SK-N-SH treated with all-trans-retinoic acid at 6 μM for 48 hours (cell line): ENCODE results near the gene OXTR.

Experiments used
- ATAC-seq: fragments of 200-7000 bp; cut with Tn5 transposase; 3 replicates; pipeline ENCODE4 v1.9.1; 2020; ENCODE audit warnings: mild to moderate bottlenecking, moderate library complexity
- ARNTL ChIP-seq: fragments of 450-650 bp; formaldehyde crosslinking; IDR thresholded peaks from 2 replicates; pipeline ENCODE4 v1.5.0; 2020; ENCODE audit warnings: low read depth, mild to moderate bottlenecking, moderate library complexity, borderline replicate concordance
- BACH2 ChIP-seq: fragments of 250-450 bp; sonication (Bioruptor Pico); IDR thresholded peaks from 2 replicates; pipeline ENCODE4 v1.9.0; 2021; ENCODE audit warnings: mild to moderate bottlenecking, borderline replicate concordance
- CSDC2 ChIP-seq: fragments of 250-450 bp; sonication (Bioruptor Pico); IDR thresholded peaks from 2 replicates; pipeline ENCODE4 v1.5.0; 2020; ENCODE audit warnings: mild to moderate bottlenecking, moderate library complexity
- ESRRG ChIP-seq: fragments of 250-450 bp; sonication (Bioruptor Pico); IDR thresholded peaks from 2 replicates; pipeline ENCODE4 v1.6.1; 2021; ENCODE audit warnings: mild to moderate bottlenecking
- GLIS3 ChIP-seq: fragments of 250-450 bp; sonication (Bioruptor Pico); IDR thresholded peaks from 2 replicates; pipeline ENCODE4 v1.5.0; 2020; ENCODE audit warnings: mild to moderate bottlenecking, moderate library complexity
- ISL1 ChIP-seq: fragments of 250-450 bp; sonication (Bioruptor Pico); IDR thresholded peaks from 2 replicates; pipeline ENCODE4 v2.1.2; 2022; ENCODE audit warnings: mild to moderate bottlenecking, moderate library complexity
- OSR1 ChIP-seq: fragments of 250-450 bp; sonication (Bioruptor Pico); IDR thresholded peaks from 2 replicates; pipeline ENCODE4 v1.8.0; 2022; ENCODE audit warnings: moderate library complexity, mild to moderate bottlenecking, inconsistent platforms
- PATZ1 ChIP-seq: fragments of 250-450 bp; sonication (Bioruptor Pico); IDR thresholded peaks from 2 replicates; pipeline ENCODE4 v1.8.0; 2020; ENCODE audit warnings: mild to moderate bottlenecking, moderate library complexity, borderline replicate concordance
- RARB ChIP-seq: fragments of 250-450 bp; sonication (Bioruptor Pico); IDR thresholded peaks from 2 replicates; pipeline ENCODE4 v1.8.0; 2021; ENCODE audit warnings: mild to moderate bottlenecking, moderate library complexity
- SNAI2 ChIP-seq: fragments of 250-450 bp; sonication (Bioruptor Pico); IDR thresholded peaks from 2 replicates; pipeline ENCODE4 v1.5.0; 2020; ENCODE audit warnings: mild to moderate bottlenecking, moderate library complexity
- TCF4 ChIP-seq: fragments of 250-450 bp; sonication (Bioruptor Pico); IDR thresholded peaks from 2 replicates; pipeline ENCODE4 v1.8.0; 2021; ENCODE audit warnings: mild to moderate bottlenecking, moderate library complexity, borderline replicate concordance
- TOX ChIP-seq: fragments of 250-450 bp; sonication (Bioruptor Pico); IDR thresholded peaks from 2 replicates; pipeline ENCODE4 v1.8.0; 2021; ENCODE audit warnings: mild to moderate bottlenecking, moderate library complexity, borderline replicate concordance
- TSHZ2 ChIP-seq: fragments of 250-450 bp; sonication (Bioruptor Pico); IDR thresholded peaks from 2 replicates; pipeline ENCODE4 v1.5.0; 2020; ENCODE audit warnings: mild to moderate bottlenecking, moderate library complexity
- ZC3H10 ChIP-seq: fragments of 250-450 bp; sonication (Bioruptor Pico); IDR thresholded peaks from 2 replicates; pipeline ENCODE4 v1.5.1; 2021; ENCODE audit warnings: mild to moderate bottlenecking, moderate library complexity
- ZFP3 ChIP-seq: fragments of 250-450 bp; sonication (Bioruptor Pico); IDR thresholded peaks from 2 replicates; pipeline ENCODE4 v1.5.0; 2020; ENCODE audit warnings: mild to moderate bottlenecking, moderate library complexity
- ZFP30 ChIP-seq: fragments of 450-650 bp; formaldehyde crosslinking; IDR thresholded peaks from 2 replicates; pipeline ENCODE4 v1.5.0; 2022; ENCODE audit warnings: mild to moderate bottlenecking, moderate library complexity
- ZNF565 ChIP-seq: fragments of 450-650 bp; formaldehyde crosslinking; conservative IDR thresholded peaks from 2 replicates; pipeline ENCODE4 v1.5.0; 2020; ENCODE audit warnings: low read depth, mild to moderate bottlenecking, moderate library complexity
- ZNF8 ChIP-seq: fragments of 450-650 bp; formaldehyde crosslinking; IDR thresholded peaks from 2 replicates; pipeline ENCODE4 v1.5.0; 2020; ENCODE audit warnings: mild to moderate bottlenecking, moderate library complexity
- TF ChIP-seq, protein P1 (sequence below): fragments of 250-450 bp; sonication (Bioruptor Pico); IDR thresholded peaks from 2 replicates; pipeline ENCODE4 v1.8.0; 2021; ENCODE audit warnings: low read depth, mild to moderate bottlenecking, moderate library complexity, borderline replicate concordance
- TF ChIP-seq, protein P2 (sequence below): fragments of 250-450 bp; sonication (Bioruptor Pico); IDR thresholded peaks from 2 replicates; pipeline ENCODE4 v1.5.1; 2021; ENCODE audit warnings: mild to moderate bottlenecking, moderate library complexity

The OXTR gene

DNA sequence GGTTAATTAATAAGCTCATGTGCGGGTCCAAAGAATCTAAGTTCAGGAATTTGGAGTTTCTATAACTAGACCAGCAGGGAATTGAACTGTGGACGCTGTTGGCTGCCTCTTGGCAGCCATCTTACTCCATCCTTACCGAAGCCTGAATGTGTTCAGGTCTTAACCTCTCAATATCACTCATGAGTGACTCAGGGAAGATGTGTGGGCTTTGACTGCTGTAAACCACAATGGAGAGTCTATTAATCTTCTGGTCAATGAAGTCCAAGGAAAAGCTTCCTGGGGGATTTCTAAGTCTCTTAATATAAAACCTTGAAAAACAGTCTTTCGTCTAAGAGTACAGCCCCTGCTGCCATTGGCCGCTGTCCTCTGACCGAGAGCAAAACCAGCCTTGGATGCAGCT is 46.7 kb upstream of the OXTR start:
- TF ChIP-seq CSDC2 (no peak), GLIS3 (no peak), ZNF8 (CRISPR knock-in tag) (no peak), BACH2 (CRISPR knock-in tag) (no peak), ZFP30 (CRISPR knock-in tag) (no peak), TSHZ2 (CRISPR knock-in tag) (no peak), RARB (CRISPR knock-in tag) (no peak)
- ATAC-seq: no peak

GRCh38 chr3:8813411-8813810 is 44.0 kb upstream of the OXTR start:
- no peak for ATAC-seq
- TF ChIP-seq BACH2 (CRISPR knock-in tag) (no peak), ZFP30 (CRISPR knock-in tag) (no peak), RARB (CRISPR knock-in tag) (no peak), PATZ1 (CRISPR knock-in tag) (no peak), TOX (CRISPR knock-in tag) (no peak), ARNTL (CRISPR knock-in tag) (no peak), ISL1 (CRISPR knock-in tag) (no peak), ESRRG (CRISPR knock-in tag) (no peak), TSHZ2 (CRISPR knock-in tag) (no peak), TCF4 (CRISPR knock-in tag) (no peak), SNAI2 (no peak), GLIS3 (no peak), CSDC2 (no peak), ZC3H10 (CRISPR knock-in tag) (no peak), ZNF565 (CRISPR knock-in tag) (no peak), ZNF8 (CRISPR knock-in tag) (no peak), OSR1 (CRISPR knock-in tag) (no peak), ZFP3 (no peak)
- TF ChIP-seq, protein P1, sequence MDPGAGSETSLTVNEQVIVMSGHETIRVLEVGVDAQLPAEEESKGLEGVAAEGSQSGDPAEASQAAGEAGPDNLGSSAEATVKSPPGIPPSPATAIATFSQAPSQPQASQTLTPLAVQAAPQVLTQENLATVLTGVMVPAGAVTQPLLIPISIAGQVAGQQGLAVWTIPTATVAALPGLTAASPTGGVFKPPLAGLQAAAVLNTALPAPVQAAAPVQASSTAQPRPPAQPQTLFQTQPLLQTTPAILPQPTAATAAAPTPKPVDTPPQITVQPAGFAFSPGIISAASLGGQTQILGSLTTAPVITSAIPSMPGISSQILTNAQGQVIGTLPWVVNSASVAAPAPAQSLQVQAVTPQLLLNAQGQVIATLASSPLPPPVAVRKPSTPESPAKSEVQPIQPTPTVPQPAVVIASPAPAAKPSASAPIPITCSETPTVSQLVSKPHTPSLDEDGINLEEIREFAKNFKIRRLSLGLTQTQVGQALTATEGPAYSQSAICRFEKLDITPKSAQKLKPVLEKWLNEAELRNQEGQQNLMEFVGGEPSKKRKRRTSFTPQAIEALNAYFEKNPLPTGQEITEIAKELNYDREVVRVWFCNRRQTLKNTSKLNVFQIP (CRISPR knock-in tag): no peak

DNA sequence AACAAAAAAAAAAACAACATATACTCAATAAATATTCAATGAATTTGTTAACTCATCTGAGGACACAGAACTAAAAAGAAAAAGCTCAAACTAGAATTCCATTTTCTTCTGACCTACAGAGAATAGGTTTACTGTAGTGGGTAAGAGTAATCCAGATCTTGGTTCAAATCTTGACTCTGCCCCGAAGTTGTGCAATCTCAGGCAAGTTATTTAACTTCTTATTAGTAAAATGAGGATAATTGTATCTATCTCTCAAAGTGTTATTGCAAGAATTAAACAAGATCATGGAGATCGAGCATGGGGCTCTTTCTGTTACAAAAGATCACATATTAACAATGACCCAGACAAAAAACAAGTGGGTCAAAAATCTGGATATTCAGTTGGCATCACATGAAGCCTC is 41.1 kb upstream of the OXTR start:
- no peak for TF ChIP-seq PATZ1 (CRISPR knock-in tag)
- no peak for TF ChIP-seq CSDC2
- TF ChIP-seq, protein P2, sequence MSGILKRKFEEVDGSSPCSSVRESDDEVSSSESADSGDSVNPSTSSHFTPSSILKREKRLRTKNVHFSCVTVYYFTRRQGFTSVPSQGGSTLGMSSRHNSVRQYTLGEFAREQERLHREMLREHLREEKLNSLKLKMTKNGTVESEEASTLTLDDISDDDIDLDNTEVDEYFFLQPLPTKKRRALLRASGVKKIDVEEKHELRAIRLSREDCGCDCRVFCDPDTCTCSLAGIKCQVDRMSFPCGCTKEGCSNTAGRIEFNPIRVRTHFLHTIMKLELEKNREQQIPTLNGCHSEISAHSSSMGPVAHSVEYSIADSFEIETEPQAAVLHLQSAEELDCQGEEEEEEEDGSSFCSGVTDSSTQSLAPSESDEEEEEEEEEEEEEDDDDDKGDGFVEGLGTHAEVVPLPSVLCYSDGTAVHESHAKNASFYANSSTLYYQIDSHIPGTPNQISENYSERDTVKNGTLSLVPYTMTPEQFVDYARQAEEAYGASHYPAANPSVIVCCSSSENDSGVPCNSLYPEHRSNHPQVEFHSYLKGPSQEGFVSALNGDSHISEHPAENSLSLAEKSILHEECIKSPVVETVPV (CRISPR knock-in tag): no peak
- no peak for TF ChIP-seq SNAI2
- ATAC-seq: no peak
